Mesodermal cell (in vitro differentiated cells): ENCODE results near the gene BCR.
"Not testable (repeated sequence)": the region's sequence is repeated elsewhere in the genome, so short reads cannot be mapped to it uniquely, and the experiment has no call there.

Experiments
- H3K27ac ChIP-seq: 2 replicates; pipeline ENCODE4 v1.7.0; 2013; ENCODE audit warnings: mild to moderate bottlenecking, low read depth, low read length, moderate library complexity; ENCODE audit not compliant: severe bottlenecking
- H3K36me3 ChIP-seq: 2 replicates; pipeline ENCODE4 v1.7.1; 2013; ENCODE audit warnings: mild to moderate bottlenecking, low read length, moderate library complexity; ENCODE audit not compliant: control insufficient read depth, insufficient read depth
- H3K4me1 ChIP-seq: one replicate; pipeline ENCODE4 v1.7.1; 2013; ENCODE audit warnings: mild to moderate bottlenecking, low read length; ENCODE audit not compliant: insufficient read depth, control insufficient read depth, poor library complexity, severe bottlenecking
- H3K4me3 ChIP-seq: 2 replicates; pipeline ENCODE4 v1.7.0; 2013; ENCODE audit warnings: low read length, control low read depth, mild to moderate bottlenecking; ENCODE audit not compliant: insufficient read depth, poor library complexity, severe bottlenecking; ENCODE audit errors: extremely low read depth
- H3K9me3 ChIP-seq: 2 replicates; pipeline ENCODE4 v1.7.1; 2013; ENCODE audit warnings: mild to moderate bottlenecking, low read length, moderate library complexity; ENCODE audit not compliant: control insufficient read depth
- WGBS, 2 experiments: methylation state at CpG; one replicate each; pipeline ENCODE4 v1.1.5; 2013; ENCODE audit warnings: missing lambda C conversion rate in 2 of 2; ENCODE audit not compliant: insufficient coverage in 2 of 2; 5-methylcytosine and 5-hydroxymethylcytosine counted together

BCR gene

DNA sequence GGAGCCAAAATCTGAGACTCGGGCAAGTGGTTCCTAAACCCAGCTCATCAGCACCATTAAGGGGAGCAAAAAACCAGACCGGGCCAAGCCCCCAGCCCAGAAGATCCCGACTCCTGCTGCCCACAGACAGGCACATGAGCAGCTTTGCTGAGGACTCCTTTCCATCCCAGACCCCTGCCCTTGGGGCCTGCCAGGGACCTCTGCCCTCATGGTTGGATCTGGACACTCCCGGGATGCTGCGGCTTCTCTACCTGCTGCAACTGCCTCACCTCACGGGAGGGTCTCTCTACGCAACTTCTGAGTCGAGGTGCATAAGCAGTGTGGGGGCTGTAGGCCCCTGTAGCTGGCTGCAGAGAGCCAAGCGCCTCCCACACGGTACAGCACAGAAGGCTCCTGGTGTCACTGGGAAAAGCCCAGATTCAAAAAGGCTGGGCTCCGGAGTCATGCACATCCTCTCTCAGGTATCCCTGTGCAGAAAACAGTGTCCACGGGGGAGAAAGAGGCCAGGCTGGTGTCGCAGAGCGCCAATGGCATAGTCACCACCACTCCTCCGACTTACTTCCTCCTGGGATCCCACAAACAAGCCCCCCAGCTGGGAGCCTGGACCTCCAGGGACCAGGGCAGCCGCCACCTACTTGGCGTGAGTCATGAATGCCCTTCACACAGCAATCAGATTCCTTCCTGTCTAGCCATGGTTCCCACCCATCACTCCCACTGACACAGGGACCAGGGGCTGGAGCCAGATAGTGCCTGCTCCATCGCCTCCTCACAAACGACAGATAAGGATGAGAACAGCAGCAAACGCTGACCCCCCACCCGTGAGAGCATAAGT is 122.1 kb downstream of the BCR start:
- H3K9me3 ChIP-seq: no peaks in the 10 kb centered on the region
- 89 to 91% methylated on average over 17 to 21 of the region's 21 CpGs for WGBS, 2 experiments
- no peak overlapping the region for H3K4me3 ChIP-seq
- H3K36me3 ChIP-seq: peaks cover 59% of the 10 kb centered on the region
- peaks cover 10% of the 10 kb centered on the region for H3K4me1 ChIP-seq
- no peak overlapping the region for H3K27ac ChIP-seq

DNA sequence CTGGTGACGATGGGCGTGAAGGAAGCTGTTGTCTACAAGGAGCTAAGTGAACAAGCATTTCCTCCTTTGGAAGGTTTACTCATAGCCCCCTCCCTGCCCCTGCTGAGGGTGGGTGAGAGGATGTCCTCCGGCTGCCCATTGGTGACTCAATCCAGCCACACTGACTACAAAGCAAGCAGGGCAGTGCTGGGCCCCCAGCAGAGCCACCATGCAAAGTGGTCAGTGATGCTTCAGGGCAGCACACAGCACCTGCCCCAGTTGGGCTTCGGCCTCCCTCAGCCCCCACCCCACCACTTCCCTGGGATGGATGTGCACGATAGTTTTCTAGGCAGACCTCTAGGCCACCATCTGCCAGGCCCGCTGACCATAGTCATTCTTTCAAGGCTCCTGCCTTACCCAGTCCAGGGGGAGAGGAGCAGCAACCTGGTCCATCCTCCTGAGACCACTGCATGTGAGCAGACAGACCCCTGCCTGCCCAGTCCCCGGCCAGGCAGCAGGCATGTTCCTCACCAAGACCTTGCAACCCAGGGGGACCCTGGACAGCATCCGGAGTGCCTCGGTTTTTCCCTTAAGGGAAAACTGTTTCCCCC is 125.1 kb downstream of the BCR start:
- peaks cover 10% of the 10 kb centered on the region for H3K4me1 ChIP-seq
- H3K9me3 ChIP-seq: no peaks in the 10 kb centered on the region
- H3K27ac ChIP-seq: no peak overlapping the region
- H3K36me3 ChIP-seq: peaks cover 38% of the 10 kb centered on the region
- WGBS, 2 experiments: 94 to 98% methylated on average over 7 to 8 of the region's 9 CpGs
- H3K4me3 ChIP-seq: no peak overlapping the region

DNA sequence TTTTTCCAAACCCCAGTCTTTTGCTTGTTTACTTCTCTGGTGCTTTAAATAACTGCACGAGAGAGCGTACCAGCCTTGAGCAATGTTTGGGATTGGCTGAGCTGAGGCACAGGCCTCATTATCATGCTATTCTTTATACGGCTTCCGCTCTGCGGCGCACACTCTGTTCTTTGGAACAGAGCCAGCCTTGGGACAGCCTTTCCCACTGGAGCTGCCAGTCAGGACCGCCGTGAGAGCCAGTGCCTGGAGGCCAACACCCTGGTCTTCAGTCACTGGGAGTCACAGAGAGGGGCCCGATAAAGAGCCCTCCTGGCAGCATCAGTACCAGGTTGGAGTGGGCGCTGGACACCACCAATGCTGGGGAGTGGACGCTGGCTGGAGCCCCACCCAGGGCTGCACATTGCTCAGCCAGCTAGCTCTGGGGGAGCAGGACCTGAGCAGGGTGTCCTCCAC is 125.6 kb downstream of the BCR start:
- WGBS, 2 experiments: 94 to 98% methylated on average over 10 to 11 of the region's 11 CpGs
- Histone ChIP-seq H3K27ac (no peak overlapping the region), H3K9me3 (no peaks in the 10 kb centered on the region), H3K4me3 (no peak overlapping the region), H3K36me3 (peaks cover 34% of the 10 kb centered on the region), H3K4me1 (peaks cover 10% of the 10 kb centered on the region)

DNA sequence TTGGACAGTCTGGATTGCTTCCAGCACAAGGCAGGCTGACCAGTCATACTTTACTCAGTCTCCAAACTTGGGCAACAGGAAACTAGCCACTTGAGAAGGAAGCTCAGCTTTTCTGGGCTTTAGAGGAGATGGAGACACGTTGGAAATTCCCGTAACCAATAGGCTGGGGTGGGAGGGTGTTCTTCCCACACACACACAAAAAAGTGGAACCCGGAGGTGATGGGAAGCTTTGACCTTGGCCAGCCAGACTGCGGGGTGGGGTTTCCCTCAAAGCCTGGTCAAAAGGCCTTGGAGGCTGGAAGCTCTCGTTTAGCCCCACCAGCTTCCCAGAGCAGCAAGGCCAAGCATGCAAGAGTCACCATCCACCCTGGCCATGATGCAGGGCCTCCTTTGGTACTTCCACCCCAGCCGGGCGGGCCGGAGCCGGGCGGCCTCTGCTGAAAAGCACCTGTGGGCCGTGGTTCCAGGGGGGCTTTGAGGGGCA is 126.2 kb downstream of the BCR start:
- Histone ChIP-seq H3K4me3 (no peak overlapping the region), H3K36me3 (peaks cover 29% of the 10 kb centered on the region), H3K27ac (no peak overlapping the region), H3K4me1 (peaks cover 10% of the 10 kb centered on the region), H3K9me3 (no peaks in the 10 kb centered on the region)
- WGBS, 2 experiments: 89 to 98% methylated on average over 6 to 8 of the region's 11 CpGs

DNA sequence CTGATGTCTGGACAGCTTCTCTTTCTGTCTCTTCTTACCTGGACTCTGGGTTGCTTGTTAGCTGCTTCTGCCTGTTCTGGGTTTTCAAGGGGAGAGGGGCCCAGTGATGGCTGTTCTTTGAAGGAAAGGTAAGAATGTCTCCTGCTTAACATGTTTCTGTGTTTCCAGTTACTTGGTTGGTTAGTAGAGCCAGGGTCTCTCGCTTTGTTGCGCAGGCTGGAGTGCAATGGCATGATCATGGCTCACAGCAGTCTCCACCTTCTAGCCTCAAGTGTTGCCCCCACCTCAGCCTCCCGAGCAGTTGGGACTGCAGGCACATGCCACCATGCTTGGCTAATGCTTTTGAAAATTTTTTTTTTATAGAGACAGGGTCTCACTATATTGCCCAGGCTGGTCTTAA is 126.6 kb downstream of the BCR start:
- Histone ChIP-seq H3K4me3 (no peak overlapping the region), H3K9me3 (no peaks in the 10 kb centered on the region), H3K36me3 (peaks cover 25% of the 10 kb centered on the region), H3K4me1 (peaks cover 10% of the 10 kb centered on the region), H3K27ac (no peak overlapping the region)
- 84 to 100% methylated on average over 1 to 3 of the region's 3 CpGs for WGBS, 2 experiments

DNA sequence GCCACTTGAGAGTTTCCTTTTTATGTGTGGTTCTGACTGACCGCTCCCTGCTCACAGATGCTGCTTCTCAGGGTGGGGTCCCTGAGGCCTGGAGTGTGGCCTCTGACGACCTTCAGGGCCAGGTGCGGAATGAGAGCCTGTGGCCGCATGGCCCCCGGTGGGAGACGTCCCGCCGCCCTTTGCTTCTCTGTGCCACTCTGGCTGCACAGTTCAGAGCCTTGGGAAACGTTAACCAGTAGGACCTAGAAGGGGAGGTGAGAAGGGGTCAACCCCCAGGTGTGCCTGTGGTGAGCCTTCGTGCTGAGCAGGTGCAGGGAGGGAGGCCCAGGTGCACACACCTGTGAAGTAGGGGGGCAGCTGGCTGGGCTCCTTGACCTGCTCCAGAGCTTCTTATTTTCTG is 127.2 kb downstream of the BCR start:
- 80 to 94% methylated on average over 1 to 2 of the region's 10 CpGs for WGBS, 2 experiments
- not testable (repeated sequence) for H3K9me3 ChIP-seq, H3K4me1 ChIP-seq

DNA sequence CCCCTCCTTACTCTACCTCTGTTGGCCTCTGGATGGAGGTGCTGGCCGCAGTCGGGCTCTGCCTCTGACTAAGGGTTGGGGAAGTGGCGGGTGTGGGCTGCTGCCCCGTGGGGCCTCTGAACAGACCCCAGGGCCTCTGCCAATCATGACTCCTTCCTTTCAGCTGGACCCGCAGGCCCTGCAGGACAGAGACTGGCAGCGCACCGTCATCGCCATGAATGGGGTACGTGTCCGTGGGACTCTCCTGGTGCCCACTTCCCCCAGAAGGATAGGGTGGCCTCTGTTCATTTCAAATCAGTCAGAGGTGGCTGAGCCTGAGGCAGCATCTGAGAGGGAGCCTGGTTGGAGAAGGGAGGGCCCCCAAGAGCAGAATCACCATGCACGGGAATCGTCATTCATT is 129.0 kb downstream of the BCR start:
- H3K9me3 ChIP-seq, H3K4me3 ChIP-seq, H3K27ac ChIP-seq, H3K4me1 ChIP-seq: not testable (repeated sequence)
- peaks cover 13% of the 10 kb centered on the region for H3K36me3 ChIP-seq
- 100% methylated on average over 3 of the region's 12 CpGs; no CpG with 5 or more reads in 1 of the 2 experiments for WGBS, 2 experiments

More for the DNA sequence above, 127.2 kb downstream of the BCR start:
- peaks cover 22% of the 10 kb centered on the region for H3K36me3 ChIP-seq
- not testable (repeated sequence) for H3K27ac ChIP-seq, H3K4me3 ChIP-seq

DNA sequence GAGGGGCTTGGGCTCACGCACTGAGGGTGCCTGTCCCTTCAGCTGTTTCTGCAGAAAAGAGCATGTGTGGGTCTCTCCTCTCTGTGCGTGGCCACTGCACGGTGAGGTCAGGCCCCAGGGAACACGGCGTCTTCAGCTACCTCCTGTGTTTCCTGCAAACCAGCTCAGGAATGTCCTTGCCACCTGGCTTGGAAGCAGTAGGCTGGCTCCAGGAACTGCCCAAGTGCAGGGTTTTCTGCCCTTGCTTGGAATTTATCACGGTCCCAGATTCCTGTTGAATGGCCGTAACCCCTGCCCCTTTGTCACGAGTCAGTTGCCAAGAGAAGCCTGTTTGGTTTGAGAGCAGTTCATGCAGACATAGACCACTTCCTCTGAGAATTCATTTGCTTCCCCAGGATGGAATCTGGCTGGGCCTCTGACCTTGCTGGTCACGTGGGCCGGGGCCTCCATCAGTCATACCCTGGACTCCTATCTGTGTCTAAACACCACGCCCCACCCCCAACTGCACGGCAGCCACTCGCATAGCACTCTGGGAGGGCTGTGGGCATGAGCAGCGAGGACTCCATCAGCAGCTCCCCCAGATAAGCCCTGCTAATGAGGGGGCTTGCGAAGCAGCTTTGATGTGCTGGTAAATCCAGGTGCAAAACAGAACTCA is 130.3 kb downstream of the BCR start:
- H3K36me3 ChIP-seq, H3K4me3 ChIP-seq, H3K9me3 ChIP-seq, H3K27ac ChIP-seq, H3K4me1 ChIP-seq: not testable (repeated sequence)
- WGBS, 2 experiments: 77 to 100% methylated on average over 2 to 3 of the region's 15 CpGs

DNA sequence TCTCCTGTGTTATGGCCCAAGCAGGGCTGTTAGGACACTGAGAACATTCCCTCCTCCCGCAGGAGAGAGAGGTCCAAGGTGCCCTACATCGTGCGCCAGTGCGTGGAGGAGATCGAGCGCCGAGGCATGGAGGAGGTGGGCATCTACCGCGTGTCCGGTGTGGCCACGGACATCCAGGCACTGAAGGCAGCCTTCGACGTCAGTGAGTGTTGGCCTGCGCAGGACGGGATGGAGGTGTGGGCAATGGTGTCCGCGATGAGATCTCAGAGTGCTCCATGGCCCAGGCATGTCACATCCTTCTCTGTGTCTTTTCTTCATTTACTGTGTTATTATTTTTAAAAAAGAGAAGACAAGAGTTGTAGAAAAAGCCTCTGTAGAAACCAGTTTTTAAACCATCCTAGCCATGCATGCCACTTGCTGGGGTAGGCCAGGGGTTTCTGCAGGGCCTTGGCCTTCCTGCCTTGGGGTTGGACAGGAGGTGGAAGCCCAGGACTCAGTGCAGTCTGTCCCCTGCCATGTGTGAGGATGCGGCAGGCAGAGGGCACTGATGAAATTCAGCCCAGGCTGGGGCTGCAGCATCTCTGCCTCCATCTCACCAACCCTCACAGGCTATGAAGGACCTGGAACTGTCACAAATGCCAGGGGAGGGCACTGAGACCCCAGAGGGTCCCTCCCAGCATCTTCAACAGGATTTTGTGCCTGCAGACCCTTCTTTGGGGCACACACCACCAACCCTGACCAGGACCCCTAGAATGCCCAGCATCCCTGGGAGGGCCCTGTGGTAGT is 131.5 kb downstream of the BCR start:
- 100% methylated on average over 1 to 3 of the region's 18 CpGs for WGBS, 2 experiments
- H3K36me3 ChIP-seq, H3K4me3 ChIP-seq, H3K4me1 ChIP-seq, H3K9me3 ChIP-seq, H3K27ac ChIP-seq: not testable (repeated sequence)

DNA sequence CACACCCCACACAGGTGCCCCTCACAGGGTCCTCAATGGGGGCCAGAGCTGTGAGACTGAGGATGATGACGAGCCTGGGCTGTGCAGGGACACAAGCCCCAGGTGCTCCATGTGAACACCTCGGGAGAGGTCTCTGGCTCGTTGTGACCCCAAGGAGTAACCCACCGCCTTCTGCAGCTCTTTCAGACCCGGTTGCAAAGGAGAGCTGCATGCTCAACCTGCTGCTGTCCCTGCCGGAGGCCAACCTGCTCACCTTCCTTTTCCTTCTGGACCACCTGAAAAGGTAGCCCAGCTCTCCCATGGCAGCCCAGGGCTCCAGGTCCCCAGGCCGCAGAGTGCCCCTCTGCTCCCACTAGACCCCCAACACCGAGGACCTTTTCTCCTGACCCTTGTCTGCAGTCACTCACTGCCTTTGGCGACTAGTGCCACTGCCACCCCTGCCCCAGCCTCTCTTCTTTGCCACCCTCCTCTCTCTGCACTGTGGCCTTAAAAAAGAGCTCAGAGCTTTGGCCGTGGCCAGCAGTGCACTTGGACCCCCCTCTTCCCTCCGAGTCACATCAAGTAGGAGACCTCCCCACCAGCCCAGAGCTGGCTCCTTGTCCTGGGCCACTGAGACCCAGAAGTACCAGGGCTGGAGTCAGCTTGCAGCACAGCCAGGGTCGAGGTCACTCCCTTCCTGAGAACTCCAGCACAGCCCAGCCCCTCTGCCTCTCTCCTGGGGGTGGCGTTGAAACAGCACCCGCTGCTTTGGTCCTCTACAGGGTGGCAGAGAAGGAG is 133.7 kb downstream of the BCR start:
- Histone ChIP-seq H3K27ac (no peak overlapping the region), H3K9me3 (no peaks in the 10 kb centered on the region), H3K4me3 (no peak overlapping the region), H3K36me3 (peaks cover 8% of the 10 kb centered on the region), H3K4me1 (no peaks in the 10 kb centered on the region)
- 91 to 93% methylated on average over 11 to 14 of the region's 14 CpGs for WGBS, 2 experiments
